Epidermal melanocyte (primary cell): ENCODE results near the gene TLX3.
"Not testable (repeated sequence)": the region's sequence is repeated elsewhere in the genome, so short reads cannot be mapped to it uniquely, and the experiment has no call there.

Source experiments
- DNase-seq: peaks from one replicate; pipeline ENCODE4 v3.0.0; 2011; ENCODE audit warnings: low spot score; ENCODE audit not compliant: insufficient read length

TLX3 gene

GRCh38 chr5:171323806-171324632, 15.0 kb downstream of the TLX3 start:
- DNase-seq: no peak

DNA sequence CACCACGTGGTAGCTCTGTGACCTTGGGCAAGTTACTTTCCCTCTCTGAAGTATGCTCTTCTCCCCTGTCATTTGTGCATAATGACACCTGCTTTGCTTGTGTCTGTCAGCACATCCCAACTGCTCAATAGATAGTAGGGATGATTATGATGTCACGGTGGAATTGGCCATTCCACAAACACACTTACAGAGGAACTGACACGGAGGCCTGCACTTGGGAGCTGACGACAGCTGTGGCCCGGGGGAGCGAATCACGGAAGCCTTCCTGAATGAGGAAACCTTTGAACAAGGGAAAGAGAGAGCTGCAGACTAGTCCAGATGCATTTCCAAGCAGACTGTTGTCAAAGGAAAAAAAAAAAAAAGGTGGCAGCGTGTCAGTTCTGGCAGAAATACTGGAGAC, 21.0 kb downstream of the TLX3 start:
- no peak for DNase-seq

DNA sequence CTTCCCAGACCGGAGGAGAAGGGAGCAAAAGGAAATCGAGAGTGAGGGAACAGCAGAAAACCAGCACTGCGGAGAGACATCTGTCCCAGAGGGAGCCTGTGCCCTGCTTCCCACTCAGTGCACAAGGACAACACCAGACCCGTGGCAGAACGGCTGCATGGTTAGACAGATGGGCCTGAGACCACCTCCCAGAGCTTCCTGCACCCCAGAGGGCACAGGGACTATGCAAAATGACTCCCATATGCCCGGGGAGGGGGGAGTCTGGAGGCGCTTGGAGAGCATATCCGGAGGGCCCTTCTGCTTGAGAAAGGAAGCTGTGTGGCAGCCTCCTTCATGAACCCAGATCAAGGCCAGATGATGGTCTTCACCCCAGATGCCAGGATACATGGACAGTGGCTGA, 26.6 kb downstream of the TLX3 start:
- no peak for DNase-seq

- no peak for DNase-seq
Observed at GRCh38 chr5:171336521-171337209, 27.6 kb downstream of the TLX3 start.

GRCh38 chr5:171337210-171337569, 28.1 kb downstream of the TLX3 start:
- no peak for DNase-seq

- no peak for DNase-seq
Observed at GRCh38 chr5:171340042-171340441, 31.0 kb downstream of the TLX3 start.

DNA sequence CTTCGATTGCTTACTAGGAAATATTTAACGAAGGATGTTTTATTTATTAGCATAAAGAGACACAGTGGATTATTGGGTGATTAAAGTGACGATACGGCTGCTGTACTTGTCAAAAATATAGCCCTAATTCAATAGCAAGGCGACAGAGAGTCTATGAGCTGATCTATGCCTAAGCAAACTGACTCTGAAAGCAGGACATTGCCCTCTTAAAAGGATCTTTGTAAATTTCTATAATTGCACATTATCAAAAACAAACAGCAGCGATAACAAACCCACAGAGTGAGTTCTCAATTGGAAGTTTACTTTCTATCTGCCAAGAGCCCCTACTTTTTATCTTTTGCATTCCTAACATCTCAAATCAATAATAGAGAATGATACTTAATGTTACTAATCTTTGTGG, 31.4 kb downstream of the TLX3 start:
- DNase-seq: no peak

DNA sequence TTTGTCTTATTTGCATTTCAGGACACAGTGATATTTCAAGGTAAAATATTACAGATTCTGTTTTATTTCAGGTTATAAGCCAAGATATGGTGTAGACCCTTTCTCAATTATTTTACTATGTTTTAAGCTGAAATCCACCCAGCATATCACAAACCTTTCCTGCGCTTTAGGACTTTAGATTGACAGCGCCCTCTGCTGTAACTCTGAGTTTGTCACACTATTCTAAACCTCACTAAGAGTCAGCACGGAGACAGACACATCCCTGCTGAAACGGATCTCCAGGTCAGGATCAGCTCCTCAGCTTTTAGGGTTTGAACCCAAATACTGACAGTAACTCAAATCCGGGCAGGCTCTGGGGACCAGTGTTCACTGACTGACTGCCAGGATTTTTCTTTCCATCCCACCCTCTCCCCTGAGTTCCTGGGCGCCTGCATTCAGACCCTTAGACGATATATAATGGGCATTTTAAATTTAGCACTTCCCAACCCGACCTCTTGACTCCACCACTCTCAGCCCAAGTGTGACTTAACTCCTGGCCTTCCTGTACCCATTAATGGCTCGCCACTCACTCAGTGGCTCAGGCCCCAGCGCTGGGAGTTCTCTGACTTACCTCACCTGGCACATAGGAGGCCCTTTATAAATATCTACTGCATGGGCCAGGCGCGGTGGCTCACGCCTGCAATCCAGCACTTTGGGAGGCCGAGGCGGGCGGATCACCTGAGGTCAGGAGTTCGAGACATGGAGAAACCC, 33.5 kb downstream of the TLX3 start:
- DNase-seq: no peak

GRCh38 chr5:171344936-171345608, 36.0 kb downstream of the TLX3 start:
- no peak for DNase-seq

GRCh38 chr5:171351536-171352073, 42.6 kb downstream of the TLX3 start:
- no peak for DNase-seq

GRCh38 chr5:171355302-171355724, 46.3 kb downstream of the TLX3 start:
- DNase-seq: no peak

GRCh38 chr5:171357843-171358242, 48.8 kb downstream of the TLX3 start:
- no peak for DNase-seq

- not testable (repeated sequence) for DNase-seq
Observed at GRCh38 chr5:171361151-171361550, 52.1 kb downstream of the TLX3 start.
